GM12878 (cell line): Measurements from ENCODE around the gene ZNF280D. TPM values are rescaled to one million over a fixed set of nuclear protein-coding genes. Genes with fewer than 3 reads are reported as not detected.

Experiments used
- ATAC-seq: fragments of 200-7000 bp; cut with Tn5 transposase; 3 replicates; pipeline ENCODE4 v1.9.1; 2020; ENCODE audit warnings: mild to moderate bottlenecking, moderate library complexity
- BruUV-seq: library from RNA; stranded (reverse); fragments of 400-500 nt; replicated peaks from 2 replicates; lab custom pipeline; 2021; lab: Mats Ljungman, UMichigan
- CTCF ChIA-PET: fragments of 300-600 bp; sonication (Branson Sonifier 250); formaldehyde crosslinking; extraction: SDS; loops from one replicate; lab custom pipeline; 2021; ENCODE audit warnings: inconsistent platforms; lab: Yijun Ruan, JAX
- POLR2A ChIA-PET: fragments of 350-600 bp; formaldehyde crosslinking; extraction: SDS; loops from one replicate; lab custom pipeline; 2021; ENCODE audit warnings: inconsistent platforms; lab: Charles Lee
- RAD21 ChIA-PET: fragments of 300-600 bp; sonication (Branson Sonifier 250); formaldehyde crosslinking; loops from one replicate; lab custom pipeline; 2023; ENCODE audit warnings: antibody characterized with exemption; ENCODE audit not compliant: unreplicated experiment; lab: Charles Lee
- SMC1A ChIA-PET: fragments of 300-600 bp; sonication (Branson Sonifier 250); formaldehyde crosslinking; loops from one replicate; lab custom pipeline; 2023; ENCODE audit not compliant: unreplicated experiment, uncharacterized antibody; lab: Charles Lee
- DNase-seq: peaks from one replicate; pipeline ENCODE4 v3.0.0-alpha.2; 2011; ENCODE audit warnings: low read depth, low spot score
- FAIRE-seq: peaks from 3 replicates; lab custom pipeline; 2011; peaks lifted over from hg19 to GRCh38; lab: Jason Lieb, UNC
- H2AFZ ChIP-seq: 2 replicates; pipeline ENCODE4 v1.6.0; 2011; ENCODE audit warnings: low read depth, low read length, control low read depth; ENCODE audit not compliant: control insufficient read depth
- H3K27ac ChIP-seq: 2 replicates; pipeline ENCODE4 v1.5.1; 2011; ENCODE audit warnings: control low read depth; ENCODE audit not compliant: control insufficient read depth, insufficient read depth
- H3K27me3 ChIP-seq, 2 experiments: replicated peaks in 1 of 2; 2 replicates each; pipeline versions ENCODE4 v1.6.0 to v1.6.1; 2011; ENCODE audit warnings: low read length in 1 of 2; ENCODE audit not compliant: control insufficient read depth in 2 of 2, insufficient read depth in 2 of 2
- H3K36me3 ChIP-seq, 2 experiments: 2 replicates each; pipeline ENCODE4 v1.5.1; 2011; ENCODE audit warnings: low read length in 1 of 2; ENCODE audit not compliant: control insufficient read depth in 2 of 2, insufficient read depth in 2 of 2
- H3K4me1 ChIP-seq: 2 replicates; pipeline ENCODE4 v1.6.1; 2011; ENCODE audit warnings: mild to moderate bottlenecking, low read length, moderate library complexity, mixed read lengths; ENCODE audit not compliant: control insufficient read depth, insufficient read depth
- H3K4me2 ChIP-seq: 2 replicates; pipeline ENCODE4 v1.6.0; 2011; ENCODE audit warnings: control low read depth; ENCODE audit not compliant: control insufficient read depth, insufficient read depth
- H3K4me3 ChIP-seq: fragments of 200-600 bp; sonication (generic); 2 replicates; pipeline ENCODE4 v1.5.1; 2016
- H3K79me2 ChIP-seq: 2 replicates; pipeline ENCODE4 v1.6.0; 2011; ENCODE audit warnings: low read length; ENCODE audit not compliant: control insufficient read depth, insufficient read depth
- H3K9ac ChIP-seq: 2 replicates; pipeline ENCODE4 v1.8.0; 2011; ENCODE audit warnings: low read length, control low read depth, mixed read lengths; ENCODE audit not compliant: control insufficient read depth, insufficient read depth
- H3K9me3 ChIP-seq: replicated peaks from 3 replicates; pipeline ENCODE4 v1.5.1; 2011; ENCODE audit warnings: mild to moderate bottlenecking, low read length; ENCODE audit not compliant: control insufficient read depth, insufficient read depth
- H4K20me1 ChIP-seq: 2 replicates; pipeline ENCODE4 v1.6.0; 2011; ENCODE audit not compliant: control insufficient read depth, insufficient read depth
- BACH1 ChIP-seq: fragments of 450-650 bp; IDR thresholded peaks from 2 replicates; pipeline ENCODE4 v1.6.1; 2017; ENCODE audit warnings: mild to moderate bottlenecking, borderline replicate concordance
- CHD4 ChIP-seq: fragments of 200-600 bp; sonication (generic); IDR thresholded peaks from 2 replicates; pipeline ENCODE4 v1.6.1; 2016; ENCODE audit warnings: mild to moderate bottlenecking
- E2F8 ChIP-seq: fragments of 450-650 bp; IDR thresholded peaks from 2 replicates; pipeline ENCODE4 v1.6.1; 2018; ENCODE audit warnings: mild to moderate bottlenecking, low read depth, moderate library complexity; ENCODE audit not compliant: partially characterized antibody
- NKRF ChIP-seq: fragments of 450-650 bp; conservative IDR thresholded peaks from 2 replicates; pipeline ENCODE4 v1.6.1; 2017; ENCODE audit warnings: mild to moderate bottlenecking, moderate library complexity
- PKNOX1 ChIP-seq: fragments of 450-650 bp; IDR thresholded peaks from 2 replicates; pipeline ENCODE4 v1.6.1; 2016; ENCODE audit warnings: mild to moderate bottlenecking
- RELB ChIP-seq: fragments of 450-650 bp; IDR thresholded peaks from 2 replicates; pipeline ENCODE4 v1.6.1; 2017; ENCODE audit warnings: low read depth, mild to moderate bottlenecking, moderate library complexity
- RUNX3 ChIP-seq: IDR thresholded peaks from 2 replicates; pipeline ENCODE4 v1.6.1; 2012; ENCODE audit warnings: low read length, inconsistent platforms
- SIX5 ChIP-seq: IDR thresholded peaks from 2 replicates; pipeline ENCODE4 v1.6.1; 2011; ENCODE audit warnings: mild to moderate bottlenecking, low read depth, low read length, moderate library complexity; ENCODE audit not compliant: severe bottlenecking
- SP1 ChIP-seq: IDR thresholded peaks from one replicate; pipeline ENCODE4 v1.6.1; 2011; ENCODE audit warnings: low read depth, low read length
- TCF12 ChIP-seq: IDR thresholded peaks from 2 replicates; pipeline ENCODE4 v1.6.1; 2011; ENCODE audit warnings: low read depth, mild to moderate bottlenecking, low read length
- ZNF384 ChIP-seq: IDR thresholded peaks from 2 replicates; pipeline ENCODE4 v1.6.1; 2012; ENCODE audit warnings: low read depth, mild to moderate bottlenecking, low read length, improper control_type of control experiment, borderline replicate concordance
- ZNF622 ChIP-seq: fragments of 450-650 bp; IDR thresholded peaks from 2 replicates; pipeline ENCODE4 v1.6.1; 2017; ENCODE audit warnings: mild to moderate bottlenecking, inconsistent platforms
- WGBS: methylation state at CpG from one replicate; pipeline ENCODE4 v1.1.6; 2016; ENCODE audit warnings: low lambda C conversion rate; ENCODE audit not compliant: insufficient replicate concordance, insufficient coverage; ENCODE audit errors: missing lambda C conversion rate; 5-methylcytosine and 5-hydroxymethylcytosine counted together
- in situ Hi-C: fragments of 300-500 bp; cut with MboI; formaldehyde crosslinking; loops from 9 replicates; pipeline ENCODE4 v1.14.3; 2018; ENCODE audit warnings: mixed read lengths
- intact Hi-C: fragments of 100-400 bp; cut with micrococcal nuclease; formaldehyde crosslinking; loops from one replicate; pipeline ENCODE4 v1.14.2; 2022; ENCODE audit not compliant: unreplicated experiment
- polyA plus RNA-seq, 11 experiments: library from polyadenylated mRNA; depleted of rRNA in 4 of 11; unstranded in 6 of 11; stranded (reverse) in 5 of 11; fragments of >200 nt; fragmentation: Nextera tagmentation in 4 of 11; fragmentation: Illumina TruSeq in 1 of 11; extraction: Ambion mirVana in 4 of 11; extraction: Trizol in 1 of 11; gene quantifications; 1 replicate in 1 of 11; 2 replicates in 10 of 11; pipeline versions ENCODE4 v1.2.1 to v1.2.3, GENCODE V29; 2011 to 2016; ENCODE audit warnings: inconsistent platforms in 2 of 11, missing spikeins in 2 of 11, low read depth in 1 of 11
- total RNA-seq, 4 experiments: library from RNA; depleted of rRNA in 3 of 4; stranded (reverse); fragments of >200 nt in 3 of 4; fragmentation: Illumina TruSeq in 1 of 4; extraction: Trizol in 1 of 4; gene quantifications; 2 replicates each; pipeline versions ENCODE4 v1.2.1 to v1.2.3, GENCODE V29; 2013 to 2021

ZNF280D gene
- total and polyA plus RNA-seq, 10 of the 15 experiments (the other 5 are each of a cell fraction or from before 2014, with no cell fraction given) = 5.6 to 18.6 (median 8.6) TPM

- TF ChIP-seq RELB (no peak), NKRF (peak; percentile 28; the same call in 1 of the 2 replicates)
Measured at GRCh38 chr15:56733136-56734012, at the start of gene ZNF280D (continued).

- CTCF ChIA-PET = interaction anchor here (1.1 kb wide), 1 partner anchor 9 kb away, joined by 3 read pairs; no protein-coding TSS in a partner anchor
- ATAC-seq (no peak), DNase-seq (no peak), FAIRE-seq (no peak)
- H3K27ac ChIP-seq = no peak overlapping the region
- no peak for TF ChIP-seq ZNF622
- no peak for TF ChIP-seq SP1
- TF ChIP-seq E2F8 = no peak
- no peak for TF ChIP-seq RUNX3
- no peak for TF ChIP-seq PKNOX1
- TF ChIP-seq BACH1 = no peak
- no peak for TF ChIP-seq ZNF384
- no peak for TF ChIP-seq TCF12
- TF ChIP-seq SIX5 = no peak
- no peak for TF ChIP-seq CHD4
- no peaks in the 10 kb centered on the region for H3K36me3 ChIP-seq
- in situ Hi-C loops (no loop called here), intact Hi-C loops (no loop called here)
- SMC1A ChIA-PET = no interaction called here
- RAD21 ChIA-PET = no interaction called here
- H3K4me2 ChIP-seq = no peak overlapping the region
- H3K79me2 ChIP-seq = no peaks in the 10 kb centered on the region
- POLR2A ChIA-PET = no interaction called here
- no TSS peak for BruUV-seq
- H4K20me1 ChIP-seq = no peaks in the 10 kb centered on the region
- no peaks in the 10 kb centered on the region for H3K4me1 ChIP-seq
- no peak overlapping the region for H2AFZ ChIP-seq
- WGBS = 82% methylated on average over 8 of the region's 8 CpGs
- H3K9ac ChIP-seq = no peak overlapping the region
- H3K9me3 ChIP-seq = peaks cover 1% of the 10 kb centered on the region; the same call in 1 of the 3 replicates
- H3K4me3 ChIP-seq = no peak overlapping the region
- H3K27me3 ChIP-seq = no peaks in the 10 kb centered on the region
Measured at GRCh38 chr15:56782306-56782705, 49.0 kb upstream of the ZNF280D start.
